Upper lobe of right lung (tissue), 1 donor: ENCODE results near the gene GRIP1. TPM values are rescaled to one million over a fixed set of nuclear protein-coding genes. Genes with fewer than 3 reads are reported as not detected.

Experiments
- ATAC-seq: fragments of 200-7000 bp; cut with Tn5 transposase; one replicate; pipeline ENCODE4 v1.9.1; 2020; ENCODE audit warnings: mild to moderate bottlenecking, moderate library complexity
- DNase-seq: peaks from one replicate; pipeline ENCODE4 v3.0.0-alpha.2; 2020
- H3K27ac ChIP-seq: fragments of 200-600 bp; one replicate; pipeline ENCODE4 v1.8.0; 2022
- H3K27me3 ChIP-seq: fragments of 200-600 bp; one replicate; pipeline ENCODE4 v1.8.0; 2022; ENCODE audit warnings: mild to moderate bottlenecking
- H3K36me3 ChIP-seq: fragments of 200-600 bp; one replicate; pipeline ENCODE4 v1.8.0; 2022
- H3K4me1 ChIP-seq: fragments of 200-600 bp; one replicate; pipeline ENCODE4 v1.8.0; 2022
- H3K4me3 ChIP-seq: fragments of 200-600 bp; one replicate; pipeline ENCODE4 v1.8.0; 2022; ENCODE audit warnings: mild to moderate bottlenecking
- H3K9me3 ChIP-seq: fragments of 200-600 bp; one replicate; pipeline ENCODE4 v1.8.0; 2022
- CTCF ChIP-seq: fragments of 200-600 bp; IDR thresholded peaks from one replicate; pipeline ENCODE4 v1.8.0; 2022; ENCODE audit warnings: antibody characterized with exemption
- intact Hi-C: fragments of 100-400 bp; cut with DNase I; formaldehyde crosslinking; loops from one replicate; pipeline ENCODE4 v1.11.0; 2022
- total RNA-seq: library from RNA; stranded (reverse); fragmentation: NEBNext Ultra II Directional; extraction: Animal tissue kit (Norgen Biotek cat#: 25700); gene quantifications from one replicate; pipeline ENCODE4 v1.2.1, GENCODE V29; 2021
- donor health status: DM: no; HTN: yes; CAD: no; lungs with severe emphysema.

The GRIP1 gene
- total RNA-seq, 1 donor from 2014 or later: 5.2 TPM

GRCh38 chr12:66387117-66387516 lies 291.8 kb downstream of the GRIP1 start:
- Histone ChIP-seq H3K36me3 (no peaks in the 10 kb centered on the region), H3K27me3 (no peaks in the 10 kb centered on the region), H3K27ac (no peak overlapping the region), H3K4me3 (no peak overlapping the region), H3K4me1 (no peaks in the 10 kb centered on the region), H3K9me3 (no peaks in the 10 kb centered on the region)
- DNase-seq (no peak), ATAC-seq (no peak)
- intact Hi-C loops: no loop called here
- TF ChIP-seq CTCF: no peak

GRCh38 chr12:66380769-66381535 lies 297.9 kb downstream of the GRIP1 start:
- H3K4me1 ChIP-seq: no peaks in the 10 kb centered on the region
- intact Hi-C loops: no loop called here
- DNase-seq: no peak
- H3K27ac ChIP-seq: no peak overlapping the region
- H3K4me3 ChIP-seq: no peak overlapping the region
- H3K27me3 ChIP-seq: no peaks in the 10 kb centered on the region
- no peaks in the 10 kb centered on the region for H3K9me3 ChIP-seq
- H3K36me3 ChIP-seq: no peaks in the 10 kb centered on the region
- TF ChIP-seq CTCF: no peak
- no peak for ATAC-seq

GRCh38 chr12:66379616-66380015 lies 299.3 kb downstream of the GRIP1 start:
- H3K4me3 ChIP-seq: no peak overlapping the region
- ATAC-seq: no peak
- TF ChIP-seq CTCF: no peak
- no peaks in the 10 kb centered on the region for H3K4me1 ChIP-seq
- H3K36me3 ChIP-seq: no peaks in the 10 kb centered on the region
- intact Hi-C loops: no loop called here
- no peak for DNase-seq
- no peaks in the 10 kb centered on the region for H3K9me3 ChIP-seq
- H3K27ac ChIP-seq: no peak overlapping the region
- no peaks in the 10 kb centered on the region for H3K27me3 ChIP-seq

- Histone ChIP-seq H3K27ac (no peak overlapping the region), H3K36me3 (no peaks in the 10 kb centered on the region), H3K4me1 (no peaks in the 10 kb centered on the region), H3K27me3 (no peaks in the 10 kb centered on the region), H3K4me3 (no peak overlapping the region), H3K9me3 (no peaks in the 10 kb centered on the region)
- TF ChIP-seq CTCF: no peak
- DNase-seq (no peak), ATAC-seq (no peak)
- intact Hi-C loops: no loop called here
Observed at GRCh38 chr12:66375560-66375959, 303.3 kb downstream of the GRIP1 start.

- no peak for TF ChIP-seq CTCF
- Histone ChIP-seq H3K4me3 (no peak overlapping the region), H3K27me3 (no peaks in the 10 kb centered on the region), H3K4me1 (no peaks in the 10 kb centered on the region), H3K36me3 (no peaks in the 10 kb centered on the region), H3K27ac (no peak overlapping the region), H3K9me3 (no peaks in the 10 kb centered on the region)
- no peak for DNase-seq
- no peak for ATAC-seq
- intact Hi-C loops: no loop called here
Observed at GRCh38 chr12:66371982-66372381, 306.9 kb downstream of the GRIP1 start.
